Measurements from ENCODE around the gene WASHC3. TPM values are rescaled to one million over a fixed set of nuclear protein-coding genes. Genes with fewer than 3 reads are reported as not detected.

The WASHC3 gene
- total RNA-seq, 1 experiment from 2014 or later: 29.7 TPM

GRCh38 chr12:102016472-102016871 is 45.3 kb downstream of the WASHC3 start:
- Histone ChIP-seq H3K9me2 (ENCODE audit: insufficient read depth) (no peaks in the 10 kb centered on the region), H3K27me3 (ENCODE audit: insufficient read depth, low read depth) (no peaks in the 10 kb centered on the region), H3F3A (ENCODE audit: insufficient read depth, low read depth) (no peaks in the 10 kb centered on the region), H3K36me3 (ENCODE audit: low read depth) (no peaks in the 10 kb centered on the region), H3K79me2 (ENCODE audit: low read depth) (no peaks in the 10 kb centered on the region), H3K4me1 (replicated peaks; ENCODE audit: insufficient read depth) (no peaks in the 10 kb centered on the region), H2AFZ (no peak overlapping the region), H3K4me3 (no peak overlapping the region), H3K27ac (no peak overlapping the region), H3K9me3 (ENCODE audit: insufficient read depth, low read depth) (no peaks in the 10 kb centered on the region), H4K20me1 (ENCODE audit: insufficient read depth) (no peaks in the 10 kb centered on the region), H3K4me2 (no peak overlapping the region)
- ChIA-PET CTCF (no interaction called here), POLR2A (ENCODE audit: unreplicated experiment) (no interaction called here)
- no peak for TF ChIP-seq EZH2 (IDR thresholded peaks at IDR 0.05; ENCODE audit: low read depth)
- no peak for TF ChIP-seq CTCF (conservative IDR thresholded peaks at IDR 0.05)
- no peak for DNase-seq
- no TSS peak for BruUV-seq (replicated peaks)
- intact Hi-C loops (cut with micrococcal nuclease; ENCODE audit: unreplicated experiment): no loop called here

GRCh38 chr12:102010265-102010994 is 51.4 kb downstream of the WASHC3 start:
- POLR2A ChIA-PET (ENCODE audit: unreplicated experiment): no interaction called here

GRCh38 chr12:102009796-102010195 is 52.0 kb downstream of the WASHC3 start:
- no peak for TF ChIP-seq CTCF (conservative IDR thresholded peaks at IDR 0.05)
- TF ChIP-seq EZH2 (IDR thresholded peaks at IDR 0.05; ENCODE audit: low read depth): no peak
- Histone ChIP-seq H3K27me3 (ENCODE audit: insufficient read depth, low read depth) (no peaks in the 10 kb centered on the region), H3K9me2 (ENCODE audit: insufficient read depth) (no peaks in the 10 kb centered on the region), H3K4me3 (no peak overlapping the region), H2AFZ (no peak overlapping the region), H3K36me3 (ENCODE audit: low read depth) (no peaks in the 10 kb centered on the region), H4K20me1 (ENCODE audit: insufficient read depth) (no peaks in the 10 kb centered on the region), H3K9me3 (ENCODE audit: insufficient read depth, low read depth) (no peaks in the 10 kb centered on the region), H3K79me2 (ENCODE audit: low read depth) (no peaks in the 10 kb centered on the region), H3F3A (ENCODE audit: insufficient read depth, low read depth) (no peaks in the 10 kb centered on the region), H3K4me2 (no peak overlapping the region), H3K4me1 (replicated peaks; ENCODE audit: insufficient read depth) (no peaks in the 10 kb centered on the region), H3K27ac (no peak overlapping the region)
- intact Hi-C loops (cut with micrococcal nuclease; ENCODE audit: unreplicated experiment): no loop called here
- ChIA-PET CTCF (no interaction called here), POLR2A (ENCODE audit: unreplicated experiment) (no interaction called here)
- no peak for DNase-seq
- no TSS peak for BruUV-seq (replicated peaks)

More at GRCh38 chr12:102010265-102010994, 51.4 kb downstream of the WASHC3 start:
- no peak overlapping the region for H2AFZ ChIP-seq
- no peaks in the 10 kb centered on the region for H3K79me2 ChIP-seq (ENCODE audit: low read depth)
- H3K4me1 ChIP-seq (replicated peaks; ENCODE audit: insufficient read depth): no peaks in the 10 kb centered on the region
- no peaks in the 10 kb centered on the region for H3K9me3 ChIP-seq (ENCODE audit: insufficient read depth, low read depth)
- DNase-seq: no peak
- no peaks in the 10 kb centered on the region for H3K9me2 ChIP-seq (ENCODE audit: insufficient read depth)
- CTCF ChIA-PET: no interaction called here
- no TSS peak for BruUV-seq (replicated peaks)
- no peak overlapping the region for H3K4me3 ChIP-seq
- H3K4me2 ChIP-seq: no peak overlapping the region
- H4K20me1 ChIP-seq (ENCODE audit: insufficient read depth): no peaks in the 10 kb centered on the region
- H3K27me3 ChIP-seq (ENCODE audit: insufficient read depth, low read depth): no peaks in the 10 kb centered on the region
- no peaks in the 10 kb centered on the region for H3K36me3 ChIP-seq (ENCODE audit: low read depth)
- H3F3A ChIP-seq (ENCODE audit: insufficient read depth, low read depth): no peaks in the 10 kb centered on the region
- TF ChIP-seq CTCF (conservative IDR thresholded peaks at IDR 0.05): no peak
- TF ChIP-seq EZH2 (IDR thresholded peaks at IDR 0.05; ENCODE audit: low read depth): no peak
- intact Hi-C loops (cut with micrococcal nuclease; ENCODE audit: unreplicated experiment): no loop called here
- no peak overlapping the region for H3K27ac ChIP-seq
